Smooth muscle cell (in vitro differentiated cells): Measurements from ENCODE around the gene EEIG1. TPM values are rescaled to one million over a fixed set of nuclear protein-coding genes. Genes with fewer than 3 reads are reported as not detected.

Source experiments
- DNase-seq: peaks from one replicate; lab custom pipeline; 2025; ENCODE audit not compliant: unreplicated experiment; lab: John Stamatoyannopoulos, UW
- H2AFZ ChIP-seq: fragments of 200-600 bp; sonication (generic); 2 replicates; pipeline ENCODE4 v1.6.0; 2016; ENCODE audit warnings: antibody characterized with exemption, low read depth, mild to moderate bottlenecking
- H3F3A ChIP-seq: fragments of 200-600 bp; sonication (generic); 2 replicates; pipeline ENCODE4 v1.6.0; 2017; ENCODE audit warnings: antibody characterized with exemption, low read depth
- H3K27ac ChIP-seq: fragments of 200-600 bp; sonication (generic); 2 replicates; pipeline ENCODE4 v1.5.1; 2016; ENCODE audit warnings: low read depth, mild to moderate bottlenecking
- H3K27me3 ChIP-seq: fragments of 200-600 bp; sonication (generic); 2 replicates; pipeline ENCODE4 v1.6.1; 2016; ENCODE audit warnings: low read depth, mild to moderate bottlenecking
- H3K36me3 ChIP-seq: fragments of 200-600 bp; sonication (generic); 2 replicates; pipeline ENCODE4 v1.5.1; 2016; ENCODE audit warnings: low read depth
- H3K4me1 ChIP-seq: fragments of 200-600 bp; sonication (generic); 2 replicates; pipeline ENCODE4 v1.5.1; 2016; ENCODE audit warnings: low read depth
- H3K4me2 ChIP-seq: fragments of 200-600 bp; sonication (generic); 2 replicates; pipeline ENCODE4 v1.6.0; 2016; ENCODE audit warnings: mild to moderate bottlenecking
- H3K4me3 ChIP-seq: fragments of 200-600 bp; sonication (generic); 2 replicates; pipeline ENCODE4 v1.5.1; 2016; ENCODE audit warnings: mild to moderate bottlenecking
- H3K79me2 ChIP-seq: fragments of 200-600 bp; sonication (generic); 2 replicates; pipeline ENCODE4 v1.6.0; 2016; ENCODE audit warnings: low read depth, mild to moderate bottlenecking
- H3K9ac ChIP-seq: fragments of 200-600 bp; sonication (generic); 2 replicates; pipeline ENCODE4 v1.6.0; 2016; ENCODE audit warnings: low read depth
- H3K9me3 ChIP-seq: fragments of 200-600 bp; sonication (generic); replicated peaks from 2 replicates; pipeline ENCODE4 v1.5.1; 2016; ENCODE audit warnings: low read depth
- H4K20me1 ChIP-seq: fragments of 200-600 bp; sonication (generic); 2 replicates; pipeline ENCODE4 v1.6.0; 2016; ENCODE audit warnings: low read depth
- WGBS: methylation state at CpG from one replicate; pipeline ENCODE4 v1.1.7; 2016; ENCODE audit warnings: low lambda C conversion rate; 5-methylcytosine and 5-hydroxymethylcytosine counted together
- polyA plus RNA-seq: library from polyadenylated mRNA; unstranded; fragments of >200 nt; fragmentation: Nextera tagmentation; extraction: Ambion mirVana; gene quantifications from 2 replicates; pipeline ENCODE4 v1.2.1, GENCODE V29; 2016
- total RNA-seq: library from RNA; depleted of rRNA; stranded (reverse); fragments of >200 nt; gene quantifications from 2 replicates; pipeline ENCODE4 v1.2.3, GENCODE V29; 2014
- TF ChIP-seq, protein P1 (sequence below): fragments of 200-600 bp; sonication (generic); IDR thresholded peaks from 2 replicates; pipeline ENCODE4 v1.5.1; 2017; ENCODE audit warnings: borderline replicate concordance, mild to moderate bottlenecking, antibody characterized with exemption; ENCODE audit not compliant: insufficient read depth, poor library complexity, severe bottlenecking

Gene EEIG1
- total and polyA plus RNA-seq, 2 experiments from 2014 or later, result 9.2 to 18.1 TPM

DNA sequence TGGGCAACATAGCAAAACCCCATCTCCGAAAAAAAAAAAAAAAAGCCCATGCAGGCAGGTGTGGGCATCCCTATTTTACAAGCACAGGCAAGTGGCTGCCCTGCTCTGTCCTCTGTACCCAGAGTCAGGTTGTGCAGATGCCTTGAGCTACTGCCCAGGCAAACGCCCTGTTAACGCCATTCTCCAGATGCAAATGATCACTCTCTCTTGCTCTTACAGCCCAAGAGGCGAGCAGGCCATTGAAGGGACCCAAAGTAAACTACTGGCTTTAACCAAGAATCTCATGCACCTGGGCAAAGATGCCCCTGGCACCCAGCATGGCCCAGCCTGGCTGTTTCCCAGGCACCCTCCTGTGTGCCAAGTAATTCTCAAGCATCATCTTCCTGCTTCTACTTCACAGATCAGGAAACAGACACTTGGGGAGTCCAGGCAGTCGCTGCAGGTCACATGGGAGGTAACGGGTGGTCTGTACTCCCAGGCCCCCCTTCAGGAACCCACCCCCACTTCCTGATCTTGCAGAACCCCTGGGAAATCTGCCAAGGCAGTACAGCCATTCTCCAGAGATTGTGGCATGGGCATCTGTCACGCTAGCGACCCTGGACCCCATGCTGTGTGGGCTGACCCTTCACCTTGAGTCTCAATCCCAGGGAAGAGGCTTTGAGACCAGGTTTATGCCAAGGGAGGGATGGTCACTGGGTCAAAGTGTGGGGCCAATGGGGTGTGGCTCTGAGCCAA lies 14.2 kb downstream of the EEIG1 start:
- no peaks in the 10 kb centered on the region for H3K27me3 ChIP-seq
- H3K79me2 ChIP-seq, result peaks cover 73% of the 10 kb centered on the region
- H3K4me2 ChIP-seq, result peak overlapping the region; percentile 5
- peaks cover 23% of the 10 kb centered on the region for H3F3A ChIP-seq
- H4K20me1 ChIP-seq, result peaks cover 15% of the 10 kb centered on the region
- no peak overlapping the region for H3K4me3 ChIP-seq
- no peak for DNase-seq
- H3K9ac ChIP-seq, result peak overlapping the region; percentile 75
- no peaks in the 10 kb centered on the region for H3K36me3 ChIP-seq
- peaks cover 21% of the 10 kb centered on the region for H3K4me1 ChIP-seq
- peak overlapping the region; percentile 98 for H3K27ac ChIP-seq
- TF ChIP-seq, protein P1, sequence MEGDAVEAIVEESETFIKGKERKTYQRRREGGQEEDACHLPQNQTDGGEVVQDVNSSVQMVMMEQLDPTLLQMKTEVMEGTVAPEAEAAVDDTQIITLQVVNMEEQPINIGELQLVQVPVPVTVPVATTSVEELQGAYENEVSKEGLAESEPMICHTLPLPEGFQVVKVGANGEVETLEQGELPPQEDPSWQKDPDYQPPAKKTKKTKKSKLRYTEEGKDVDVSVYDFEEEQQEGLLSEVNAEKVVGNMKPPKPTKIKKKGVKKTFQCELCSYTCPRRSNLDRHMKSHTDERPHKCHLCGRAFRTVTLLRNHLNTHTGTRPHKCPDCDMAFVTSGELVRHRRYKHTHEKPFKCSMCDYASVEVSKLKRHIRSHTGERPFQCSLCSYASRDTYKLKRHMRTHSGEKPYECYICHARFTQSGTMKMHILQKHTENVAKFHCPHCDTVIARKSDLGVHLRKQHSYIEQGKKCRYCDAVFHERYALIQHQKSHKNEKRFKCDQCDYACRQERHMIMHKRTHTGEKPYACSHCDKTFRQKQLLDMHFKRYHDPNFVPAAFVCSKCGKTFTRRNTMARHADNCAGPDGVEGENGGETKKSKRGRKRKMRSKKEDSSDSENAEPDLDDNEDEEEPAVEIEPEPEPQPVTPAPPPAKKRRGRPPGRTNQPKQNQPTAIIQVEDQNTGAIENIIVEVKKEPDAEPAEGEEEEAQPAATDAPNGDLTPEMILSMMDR, result no peak
- H3K9me3 ChIP-seq, result no peaks in the 10 kb centered on the region
- H2AFZ ChIP-seq, result no peak overlapping the region
- WGBS, result 82% methylated on average over 7 of the region's 8 CpGs

DNA sequence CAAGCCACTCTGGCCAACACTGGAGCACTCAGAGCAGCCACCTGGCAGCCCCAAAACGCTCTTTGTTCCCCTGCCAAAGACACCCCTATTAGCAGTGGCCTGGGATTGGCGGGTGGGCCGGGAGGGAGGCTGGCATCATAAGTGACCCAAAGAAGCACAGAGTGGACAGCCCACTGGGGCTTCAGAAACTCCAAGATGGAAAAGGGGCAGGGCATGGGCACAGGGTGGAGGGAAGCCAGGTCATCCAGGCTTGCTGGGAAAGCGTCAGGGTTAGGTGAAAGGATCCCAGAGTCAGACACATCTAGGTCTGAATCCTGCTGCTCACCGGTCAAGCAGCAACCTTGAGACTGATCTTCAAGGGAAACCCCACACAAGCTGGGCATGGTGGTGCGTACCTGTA lies 14.8 kb downstream of the EEIG1 start:
- peaks cover 73% of the 10 kb centered on the region for H3K79me2 ChIP-seq

DNA sequence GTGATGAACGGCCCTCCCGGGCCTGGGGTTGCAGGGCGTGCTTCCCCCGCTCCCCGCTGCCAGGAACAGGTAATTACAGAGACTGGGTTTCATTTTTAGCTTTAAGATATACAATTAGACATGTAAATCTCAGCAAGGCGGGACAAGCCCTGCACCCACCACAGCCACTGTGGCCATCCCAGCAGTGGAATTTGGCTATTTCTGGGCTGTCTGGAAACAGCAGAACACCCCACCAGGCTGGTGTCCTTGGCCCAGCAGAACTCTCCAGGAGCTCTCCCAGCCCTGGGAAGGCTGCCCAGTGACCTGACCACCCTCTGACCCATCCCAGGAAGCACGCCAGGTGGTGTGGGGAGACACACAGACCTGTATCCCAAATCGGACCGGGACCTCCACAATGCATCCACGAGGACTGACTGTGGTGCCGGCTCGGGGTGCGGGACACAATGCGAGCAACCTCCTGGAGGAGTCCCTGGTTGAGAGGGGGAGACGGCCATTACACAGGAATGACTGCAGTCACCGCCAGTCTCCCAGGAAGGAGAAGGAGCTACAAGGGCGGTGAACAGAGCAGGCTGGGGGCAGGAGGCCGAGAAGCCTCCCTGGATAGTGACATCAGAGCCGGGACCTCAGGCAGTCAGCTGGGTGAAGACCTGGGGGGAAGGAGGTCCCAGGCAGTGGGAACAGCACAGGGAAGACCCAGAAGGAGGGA lies 17.3 kb downstream of the EEIG1 start:
- no peaks in the 10 kb centered on the region for H3K9me3 ChIP-seq
- H3K4me1 ChIP-seq, result peaks cover 28% of the 10 kb centered on the region
- no peak overlapping the region for H2AFZ ChIP-seq
- H3K79me2 ChIP-seq, result peaks cover 84% of the 10 kb centered on the region
- H3F3A ChIP-seq, result peaks cover 16% of the 10 kb centered on the region
- H3K27me3 ChIP-seq, result no peaks in the 10 kb centered on the region
- peak overlapping the region; percentile 98 for H3K27ac ChIP-seq
- H3K4me2 ChIP-seq, result peak overlapping the region; percentile 40
- TF ChIP-seq, protein P1, result no peak
- no peaks in the 10 kb centered on the region for H4K20me1 ChIP-seq
- DNase-seq, result no peak
- 90% methylated on average over 19 of the region's 19 CpGs for WGBS
- H3K36me3 ChIP-seq, result no peaks in the 10 kb centered on the region
- H3K9ac ChIP-seq, result no peak overlapping the region
- H3K4me3 ChIP-seq, result no peak overlapping the region

More for the DNA sequence above, 14.8 kb downstream of the EEIG1 start:
- 82% methylated on average over 6 of the region's 6 CpGs for WGBS
- H3F3A ChIP-seq, result peaks cover 23% of the 10 kb centered on the region
- H3K36me3 ChIP-seq, result no peaks in the 10 kb centered on the region
- H4K20me1 ChIP-seq, result peaks cover 9% of the 10 kb centered on the region
- no peaks in the 10 kb centered on the region for H3K27me3 ChIP-seq
- H2AFZ ChIP-seq, result no peak overlapping the region
- no peaks in the 10 kb centered on the region for H3K9me3 ChIP-seq
- H3K4me1 ChIP-seq, result peaks cover 20% of the 10 kb centered on the region
- peak overlapping the region; percentile 98 for H3K27ac ChIP-seq
- peak overlapping the region; percentile 75 for H3K9ac ChIP-seq
- DNase-seq, result no peak
- H3K4me2 ChIP-seq, result peak overlapping the region; percentile 5
- no peak overlapping the region for H3K4me3 ChIP-seq
- TF ChIP-seq, protein P1, result no peak
